Stomach smooth muscle (tissue), 2 donors: Measurements from ENCODE around the gene LETM1.
"Not testable (repeated sequence)": the region's sequence is repeated elsewhere in the genome, so short reads cannot be mapped to it uniquely, and the experiment has no call there.

ENCODE experiments used
- H3K27ac ChIP-seq: one replicate; pipeline ENCODE4 v1.7.0; 2013; ENCODE audit warnings: mild to moderate bottlenecking, low read length, inconsistent platforms
- H3K27me3 ChIP-seq, 2 donors: one replicate each; pipeline ENCODE4 v1.7.0; 2013; ENCODE audit warnings: low read length in 2 of 2; ENCODE audit not compliant: insufficient read depth in 2 of 2, control insufficient read depth in 1 of 2
- H3K36me3 ChIP-seq, 2 donors: one replicate each; pipeline ENCODE4 v1.7.0; 2013; ENCODE audit warnings: low read length in 2 of 2; ENCODE audit not compliant: control insufficient read depth in 2 of 2, insufficient read depth in 2 of 2
- H3K4me1 ChIP-seq: one replicate; pipeline ENCODE4 v1.7.0; 2013; ENCODE audit warnings: low read length; ENCODE audit not compliant: control insufficient read depth, insufficient read depth
- H3K4me3 ChIP-seq, 2 donors: one replicate each; pipeline ENCODE4 v1.7.0; 2013; ENCODE audit warnings: low read length in 2 of 2
- H3K9ac ChIP-seq, 2 donors: one replicate each; pipeline ENCODE4 v1.7.0; 2013; ENCODE audit warnings: low read length in 2 of 2, mild to moderate bottlenecking in 1 of 2
- H3K9me3 ChIP-seq, 2 donors: one replicate each; pipeline ENCODE4 v1.7.0; 2013; ENCODE audit warnings: low read length in 2 of 2; ENCODE audit not compliant: control insufficient read depth in 2 of 2
- donor health status: healthy.
- donor health status: Pancreatic carcinoma.

The LETM1 gene

GRCh38 chr4:1851575-1852410 is 4.2 kb downstream of the LETM1 start:
- Histone ChIP-seq H3K27ac (no peak overlapping the region), H3K36me3 (peaks cover 0 to 8% of the 10 kb centered on the region in 2 donors), H3K4me3 (no peak overlapping the region), H3K4me1 (peaks cover 17% of the 10 kb centered on the region), H3K27me3 (no peaks in the 10 kb centered on the region), H3K9me3 (no peaks in the 10 kb centered on the region), H3K9ac (no peak overlapping the region)

- no peaks in the 10 kb centered on the region for H3K9me3 ChIP-seq
- no peaks in the 10 kb centered on the region for H3K27me3 ChIP-seq
- H3K36me3 ChIP-seq: peaks cover 0 to 9% of the 10 kb centered on the region in 2 donors
- H3K27ac ChIP-seq: no peak overlapping the region
- peaks cover 13% of the 10 kb centered on the region for H3K4me1 ChIP-seq
- H3K9ac ChIP-seq: no peak overlapping the region
- H3K4me3 ChIP-seq: no peak overlapping the region
Observed at GRCh38 chr4:1851160-1851559, 4.8 kb downstream of the LETM1 start.

- Histone ChIP-seq H3K4me3 (no peak overlapping the region), H3K36me3 (peaks cover under 1 to 9% of the 10 kb centered on the region in 2 donors), H3K27ac (no peak overlapping the region), H3K4me1 (peaks cover 11% of the 10 kb centered on the region), H3K9ac (no peak overlapping the region), H3K9me3 (no peaks in the 10 kb centered on the region), H3K27me3 (no peaks in the 10 kb centered on the region)
Observed at GRCh38 chr4:1850276-1850675, 5.7 kb downstream of the LETM1 start.

- peaks cover 11 to 19% of the 10 kb centered on the region in 2 donors for H3K36me3 ChIP-seq
Observed at GRCh38 chr4:1846580-1846979, 9.4 kb downstream of the LETM1 start.

GRCh38 chr4:1844618-1845017 is 11.3 kb downstream of the LETM1 start:
- H3K9me3 ChIP-seq, H3K4me1 ChIP-seq, H3K27me3 ChIP-seq, H3K27ac ChIP-seq, H3K9ac ChIP-seq, H3K4me3 ChIP-seq: not testable (repeated sequence)
- H3K36me3 ChIP-seq: peaks cover 15 to 25% of the 10 kb centered on the region in 2 donors

More at GRCh38 chr4:1846580-1846979, 9.4 kb downstream of the LETM1 start:
- Histone ChIP-seq H3K27ac (no peak overlapping the region), H3K4me1 (peaks cover 5% of the 10 kb centered on the region), H3K27me3 (no peaks in the 10 kb centered on the region), H3K9ac (no peak overlapping the region), H3K9me3 (no peaks in the 10 kb centered on the region), H3K4me3 (no peak overlapping the region)

- no peaks in the 10 kb centered on the region for H3K9me3 ChIP-seq
- no peaks in the 10 kb centered on the region for H3K27me3 ChIP-seq
- H3K4me1 ChIP-seq: peaks cover 5% of the 10 kb centered on the region
- H3K27ac ChIP-seq: no peak overlapping the region
- H3K9ac ChIP-seq: no peak overlapping the region
- no peak overlapping the region for H3K4me3 ChIP-seq
- peaks cover 22 to 32% of the 10 kb centered on the region in 2 donors for H3K36me3 ChIP-seq
Observed at GRCh38 chr4:1843852-1844251, 12.1 kb downstream of the LETM1 start.

GRCh38 chr4:1842993-1843448 is 12.9 kb downstream of the LETM1 start:
- no peak overlapping the region for H3K4me3 ChIP-seq
- H3K36me3 ChIP-seq: peaks cover 25 to 34% of the 10 kb centered on the region in 2 donors
- no peaks in the 10 kb centered on the region for H3K27me3 ChIP-seq
- peaks cover 5% of the 10 kb centered on the region for H3K4me1 ChIP-seq
- H3K9me3 ChIP-seq: no peaks in the 10 kb centered on the region
- H3K9ac ChIP-seq: no peak overlapping the region
- H3K27ac ChIP-seq: no peak overlapping the region

GRCh38 chr4:1842339-1842895 is 13.5 kb downstream of the LETM1 start:
- no peak overlapping the region for H3K4me3 ChIP-seq
- H3K9me3 ChIP-seq: no peaks in the 10 kb centered on the region
- no peak overlapping the region for H3K27ac ChIP-seq
- peaks cover 25 to 34% of the 10 kb centered on the region in 2 donors for H3K36me3 ChIP-seq
- peaks cover 5% of the 10 kb centered on the region for H3K4me1 ChIP-seq
- H3K9ac ChIP-seq: no peak overlapping the region
- H3K27me3 ChIP-seq: no peaks in the 10 kb centered on the region

GRCh38 chr4:1841887-1842210 is 14.1 kb downstream of the LETM1 start:
- Histone ChIP-seq H3K36me3 (peaks cover 25 to 31% of the 10 kb centered on the region in 2 donors), H3K27me3 (no peaks in the 10 kb centered on the region), H3K4me1 (peaks cover 5% of the 10 kb centered on the region), H3K4me3 (no peak overlapping the region), H3K9me3 (no peaks in the 10 kb centered on the region), H3K27ac (no peak overlapping the region), H3K9ac (no peak overlapping the region)

- no peak overlapping the region for H3K27ac ChIP-seq
- H3K36me3 ChIP-seq: peaks cover 25 to 34% of the 10 kb centered on the region in 2 donors
- H3K4me3 ChIP-seq: no peak overlapping the region
- no peak overlapping the region for H3K9ac ChIP-seq
- no peaks in the 10 kb centered on the region for H3K9me3 ChIP-seq
- peaks cover 5% of the 10 kb centered on the region for H3K4me1 ChIP-seq
- H3K27me3 ChIP-seq: no peaks in the 10 kb centered on the region
Observed at GRCh38 chr4:1841201-1841886, 14.6 kb downstream of the LETM1 start.
